Lower lobe of right lung (tissue), 2 donors: ENCODE measurements around the gene HEG1. TPM values are rescaled to one million over a fixed set of nuclear protein-coding genes. Genes with fewer than 3 reads are reported as not detected.

Source experiments
- ATAC-seq, 2 donors: fragments of 200-7000 bp; cut with Tn5 transposase; one replicate each; pipeline ENCODE4 v1.9.1; 2020 to 2022; ENCODE audit warnings: mild to moderate bottlenecking in 2 of 2, moderate library complexity in 2 of 2
- DNase-seq: peaks from one replicate; pipeline ENCODE4 v3.0.0-alpha.2; 2020
- H3K27ac ChIP-seq: fragments of 200-600 bp; one replicate; pipeline ENCODE4 v1.8.0; 2022
- H3K27me3 ChIP-seq: fragments of 200-600 bp; one replicate; pipeline ENCODE4 v1.8.0; 2022; ENCODE audit warnings: low read depth
- H3K36me3 ChIP-seq: fragments of 200-600 bp; one replicate; pipeline ENCODE4 v1.8.0; 2022; ENCODE audit warnings: mild to moderate bottlenecking
- H3K4me1 ChIP-seq: fragments of 200-600 bp; one replicate; pipeline ENCODE4 v1.8.0; 2022
- H3K4me3 ChIP-seq: fragments of 200-600 bp; one replicate; pipeline ENCODE4 v1.8.0; 2022; ENCODE audit warnings: mild to moderate bottlenecking
- H3K9me3 ChIP-seq: fragments of 200-600 bp; one replicate; pipeline ENCODE4 v1.8.0; 2022
- CTCF ChIP-seq: fragments of 200-600 bp; IDR thresholded peaks from one replicate; pipeline ENCODE4 v1.8.0; 2022; ENCODE audit warnings: antibody characterized with exemption, mild to moderate bottlenecking
- intact Hi-C: fragments of 100-400 bp; cut with DNase I; formaldehyde crosslinking; loops from one replicate; pipeline ENCODE4 v1.11.0; 2022
- total RNA-seq: library from RNA; stranded (reverse); fragmentation: NEBNext Ultra II Directional; extraction: Animal tissue kit (Norgen Biotek cat#: 25700); gene quantifications from one replicate; pipeline ENCODE4 v1.2.1, GENCODE V29; 2021
- donor health status: DM: no; HTN: yes; CAD: no; lungs with severe emphysema.

The HEG1 gene
- total RNA-seq, 1 donor from 2014 or later, result 157 TPM

- peaks cover 90% of the 10 kb centered on the region for H3K36me3 ChIP-seq
- H3K4me3 ChIP-seq, result no peak overlapping the region
- ATAC-seq, result no peak
- H3K27me3 ChIP-seq, result no peaks in the 10 kb centered on the region
- no peak overlapping the region for H3K27ac ChIP-seq
- no peak for DNase-seq
- intact Hi-C loops, result no loop called here
- no peak for TF ChIP-seq CTCF
- no peaks in the 10 kb centered on the region for H3K9me3 ChIP-seq
- peaks cover 52% of the 10 kb centered on the region for H3K4me1 ChIP-seq
These were observed 51.8 kb downstream of the HEG1 start for GRCh38 chr3:125003859-125004595.

GRCh38 chr3:125003369-125003853 is 52.4 kb downstream of the HEG1 start:
- Histone ChIP-seq H3K27me3 (no peaks in the 10 kb centered on the region), H3K4me1 (peaks cover 57% of the 10 kb centered on the region), H3K36me3 (peaks cover 87% of the 10 kb centered on the region), H3K27ac (no peak overlapping the region), H3K4me3 (no peak overlapping the region), H3K9me3 (no peaks in the 10 kb centered on the region)
- intact Hi-C loops, result no loop called here
- TF ChIP-seq CTCF, result no peak
- DNase-seq (no peak), ATAC-seq (peak; percentile 38 to 65)

DNA sequence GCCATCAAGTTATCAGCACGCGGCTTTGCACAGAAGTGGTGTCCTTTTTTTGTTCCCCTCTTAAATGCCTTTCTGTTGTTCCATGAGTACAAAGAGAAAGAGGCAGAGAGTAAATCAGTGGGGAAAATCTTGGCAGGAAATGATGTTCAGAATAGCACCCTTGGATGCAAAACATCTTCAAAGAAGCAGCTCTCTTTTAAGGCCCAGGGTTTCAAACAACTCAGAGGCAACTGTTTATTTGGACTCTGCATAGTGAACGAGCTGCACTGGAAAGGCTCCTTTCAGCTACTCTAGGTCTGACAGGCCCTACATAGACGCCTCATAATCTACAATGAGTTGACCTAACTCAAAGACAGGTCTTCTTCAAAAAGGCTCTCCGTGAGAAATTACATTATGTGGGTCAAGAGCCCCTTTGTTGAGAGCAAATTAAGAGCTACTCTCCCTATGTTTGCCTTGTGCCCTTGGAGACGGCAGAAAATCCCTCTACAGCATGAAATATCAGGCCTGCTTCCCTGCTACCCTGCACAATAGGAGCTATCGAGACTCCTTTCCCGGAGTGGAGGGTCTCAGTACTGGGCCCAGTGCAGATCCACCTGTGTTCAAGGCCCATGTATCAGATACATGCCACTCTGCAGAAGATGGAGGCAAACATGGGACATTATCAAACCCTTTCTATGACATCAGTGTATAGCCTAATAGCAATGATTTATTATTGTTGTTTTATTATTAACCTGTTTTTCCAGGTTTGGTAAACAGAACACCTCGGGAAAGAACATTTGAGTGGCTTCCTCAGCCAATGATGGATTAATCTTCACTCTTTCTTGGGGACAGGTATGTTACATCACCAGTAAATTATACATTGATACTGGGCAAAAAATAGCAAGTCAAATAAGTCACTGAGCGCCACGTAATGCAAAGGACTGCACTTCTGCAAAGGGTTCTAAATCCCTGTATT is 53.1 kb downstream of the HEG1 start:
- Histone ChIP-seq H3K36me3 (peaks cover 87% of the 10 kb centered on the region), H3K4me1 (peaks cover 63% of the 10 kb centered on the region), H3K4me3 (no peak overlapping the region), H3K9me3 (no peaks in the 10 kb centered on the region), H3K27me3 (no peaks in the 10 kb centered on the region), H3K27ac (no peak overlapping the region)
- DNase-seq (no peak), ATAC-seq (peak; percentile 5 to 41)
- TF ChIP-seq CTCF, result no peak
- intact Hi-C loops, result no loop called here

GRCh38 chr3:125001557-125002413 is 54.0 kb downstream of the HEG1 start:
- Histone ChIP-seq H3K36me3 (peaks cover 89% of the 10 kb centered on the region), H3K9me3 (no peaks in the 10 kb centered on the region), H3K27ac (peak overlapping the region; percentile 4), H3K4me3 (no peak overlapping the region), H3K27me3 (no peaks in the 10 kb centered on the region), H3K4me1 (peaks cover 71% of the 10 kb centered on the region)
- TF ChIP-seq CTCF, result no peak
- intact Hi-C loops, result no loop called here
- no peak for ATAC-seq
- DNase-seq, result no peak

DNA sequence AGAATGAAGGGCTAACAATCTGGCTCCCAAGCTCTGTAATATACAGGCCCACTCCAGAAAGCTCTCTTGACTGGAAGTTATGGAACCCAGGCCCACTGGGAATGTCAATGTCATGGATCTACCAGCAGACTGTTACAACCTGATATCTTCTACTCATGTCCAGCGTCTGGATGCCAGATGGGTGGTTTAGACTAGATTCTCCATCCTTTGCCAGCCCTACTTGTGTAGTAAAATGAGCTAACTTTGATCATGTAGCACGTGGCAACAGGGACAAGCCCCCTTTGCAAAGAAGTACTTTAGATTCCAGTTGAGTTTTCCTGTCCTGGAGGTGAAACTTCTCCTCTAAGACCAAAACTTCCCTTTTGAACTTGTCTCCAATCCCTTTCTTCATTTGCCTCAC is 55.1 kb downstream of the HEG1 start:
- H3K27me3 ChIP-seq, result no peaks in the 10 kb centered on the region
- H3K9me3 ChIP-seq, result no peaks in the 10 kb centered on the region
- intact Hi-C loops, result no loop called here
- H3K4me3 ChIP-seq, result no peak overlapping the region
- DNase-seq (no peak), ATAC-seq (no peak)
- TF ChIP-seq CTCF, result no peak
- H3K4me1 ChIP-seq, result peaks cover 79% of the 10 kb centered on the region
- H3K36me3 ChIP-seq, result peaks cover 90% of the 10 kb centered on the region
- H3K27ac ChIP-seq, result peak overlapping the region; percentile 27
